ENCODE measurements around the gene TM7SF2.
A peak's percentile ranks its signal among the peaks of the same experiment; 100 is the strongest.

The TM7SF2 gene

DNA sequence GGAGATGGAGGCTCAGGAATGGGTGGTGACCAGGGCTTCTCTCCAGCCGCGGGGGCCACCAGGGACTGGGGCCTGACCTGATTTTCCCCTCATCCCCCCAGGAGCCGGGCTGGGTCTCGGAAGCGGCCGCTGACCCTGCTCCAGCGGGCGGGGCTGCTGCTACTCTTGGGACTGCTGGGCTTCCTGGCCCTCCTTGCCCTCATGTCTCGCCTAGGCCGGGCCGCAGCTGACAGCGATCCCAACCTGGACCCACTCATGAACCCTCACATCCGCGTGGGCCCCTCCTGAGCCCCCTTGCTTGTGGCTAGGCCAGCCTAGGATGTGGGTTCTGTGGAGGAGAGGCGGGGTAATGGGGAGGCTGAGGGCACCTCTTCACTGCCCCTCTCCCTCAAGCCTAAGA is 23.8 kb upstream of the TM7SF2 start:
- DNase-seq (ENCODE audit: low read depth): no peak
- no peak overlapping the region for H3K4me3 ChIP-seq (ENCODE audit: low read length)
- no peak for TF ChIP-seq CTCF (conservative IDR thresholded peaks at IDR 0.05; ENCODE audit: low read depth, low read length)

DNA sequence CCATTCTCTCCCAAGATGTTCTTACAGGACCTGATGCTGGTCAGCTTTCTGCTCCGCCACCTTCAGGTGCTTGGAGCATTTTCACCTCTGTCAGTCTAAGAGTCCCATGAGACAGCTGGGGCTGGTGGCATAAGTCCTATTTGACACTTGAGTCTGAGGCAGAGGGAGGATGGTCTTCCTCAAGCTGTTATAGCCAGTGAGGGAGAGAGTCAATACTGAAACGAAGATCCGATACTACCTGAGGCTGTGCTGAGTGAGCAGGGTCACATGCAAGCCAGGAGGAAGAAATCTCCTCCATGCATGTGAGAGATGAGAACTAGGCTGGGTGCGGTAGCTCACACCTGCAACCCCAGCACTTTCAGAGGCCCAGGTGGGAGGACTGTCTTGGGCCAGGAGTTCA is 22.1 kb upstream of the TM7SF2 start:
- no peak for DNase-seq (ENCODE audit: low read depth)
- no peak overlapping the region for H3K4me3 ChIP-seq (ENCODE audit: low read length)
- TF ChIP-seq CTCF (conservative IDR thresholded peaks at IDR 0.05; ENCODE audit: low read depth, low read length): no peak

- no peak for DNase-seq (ENCODE audit: low read depth)
- TF ChIP-seq CTCF (conservative IDR thresholded peaks at IDR 0.05; ENCODE audit: low read depth, low read length): no peak
- H3K4me3 ChIP-seq (ENCODE audit: low read length): no peak overlapping the region
Observed at GRCh38 chr11:65090628-65091027, 21.0 kb upstream of the TM7SF2 start.

GRCh38 chr11:65095427-65095826 is 16.2 kb upstream of the TM7SF2 start:
- DNase-seq (ENCODE audit: low read depth): no peak
- peak overlapping the region; percentile 78 for H3K4me3 ChIP-seq (ENCODE audit: low read length)
- TF ChIP-seq CTCF (conservative IDR thresholded peaks at IDR 0.05; ENCODE audit: low read depth, low read length): no peak

DNA sequence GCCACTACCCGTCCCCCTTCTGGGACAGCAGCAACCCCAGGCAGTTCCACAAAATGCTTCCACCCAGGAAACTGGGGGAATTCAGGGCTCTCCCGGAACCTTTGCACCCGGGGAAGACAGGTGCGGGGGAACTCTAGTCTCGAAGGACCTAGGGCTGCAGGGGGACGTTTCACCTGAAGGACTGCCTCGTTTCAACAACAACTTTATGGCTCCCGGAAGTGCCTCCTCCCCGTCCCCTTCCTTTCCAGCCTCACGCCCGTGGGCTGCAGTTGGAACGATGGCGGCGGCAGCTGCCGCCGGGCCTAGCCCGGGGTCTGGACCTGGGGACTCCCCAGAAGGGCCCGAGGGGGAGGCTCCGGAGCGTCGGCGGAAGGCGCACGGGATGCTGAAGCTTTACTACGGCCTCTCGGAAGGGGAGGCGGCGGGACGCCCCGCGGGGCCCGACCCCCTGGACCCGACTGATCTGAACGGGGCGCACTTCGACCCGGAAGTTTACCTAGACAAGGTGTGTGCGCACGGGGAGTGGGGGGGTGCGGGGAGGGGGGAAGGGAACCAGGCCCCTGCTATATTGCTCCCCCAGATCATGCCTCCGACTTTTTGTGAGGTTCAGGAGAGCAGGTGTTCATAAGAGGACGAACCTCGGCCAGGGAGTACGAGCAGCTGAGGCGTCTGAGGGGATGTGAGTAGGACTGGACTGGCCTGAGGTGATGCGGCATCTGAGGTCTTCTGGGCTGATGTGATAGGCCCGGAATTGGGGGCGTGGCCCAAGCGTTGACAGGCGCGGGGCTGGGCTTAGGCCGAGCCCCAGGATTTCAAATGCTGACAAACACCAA is 15.5 kb upstream of the TM7SF2 start, which contains the start of gene VPS51:
VPS51 (plus strand) TSS at position 241 of the 833 bp plus-strand sequence; CDS start at position 278, 37 bp downstream.
- no peak for TF ChIP-seq CTCF (conservative IDR thresholded peaks at IDR 0.05; ENCODE audit: low read depth, low read length)
- peak; percentile 78 for DNase-seq (ENCODE audit: low read depth)
- H3K4me3 ChIP-seq (ENCODE audit: low read length): peak within 1 kb of the TSS; percentile 78

- peak overlapping the region; percentile 78 for H3K4me3 ChIP-seq (ENCODE audit: low read length)
- no peak for TF ChIP-seq CTCF (conservative IDR thresholded peaks at IDR 0.05; ENCODE audit: low read depth, low read length)
- no peak for DNase-seq (ENCODE audit: low read depth)
Observed at GRCh38 chr11:65096926-65097325, 14.7 kb upstream of the TM7SF2 start.
